HG03575 (cell line): Measurements from ENCODE around the gene SARS2.
"Not testable (repeated sequence)": the region's sequence is repeated elsewhere in the genome, so short reads cannot be mapped to it uniquely, and the experiment has no call there.

Source experiments
- ATAC-seq: cut with Tn5 transposase; IDR thresholded peaks from one replicate; pipeline ENCODE4 v1.9.1; 2021; ENCODE audit not compliant: unreplicated experiment, insufficient number of reproducible peaks, low FRiP score; ENCODE audit errors: extremely low read depth

The SARS2 gene

DNA sequence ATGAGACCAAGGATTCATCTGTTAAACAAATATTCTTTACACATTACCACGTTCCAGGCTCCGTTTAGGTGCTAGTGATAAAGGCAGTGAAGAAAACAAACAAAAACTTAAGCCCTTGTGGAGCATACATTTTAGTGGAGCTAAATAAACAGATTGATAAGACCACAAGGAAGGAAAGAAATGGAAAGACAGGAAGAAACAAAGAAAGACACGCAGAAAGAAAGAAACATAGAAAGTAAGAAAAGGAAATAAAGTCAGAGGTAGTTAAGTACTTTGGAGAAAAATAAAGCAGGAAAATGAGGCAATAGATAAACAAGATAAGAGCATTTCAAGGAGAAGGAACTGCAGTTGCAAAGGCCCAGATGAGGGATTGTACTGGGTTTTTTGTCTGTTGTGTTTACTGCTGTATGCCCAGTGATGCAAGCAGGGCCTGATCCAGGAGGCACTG is 29.8 kb downstream of the SARS2 start:
- ATAC-seq = no peak

GRCh38 chr19:38900202-38900629 is 30.3 kb downstream of the SARS2 start:
- ATAC-seq = no peak

GRCh38 chr19:38899447-38900201 is 30.9 kb downstream of the SARS2 start, which contains the start of the genes NFKBIB and SIRT2:
Gene NFKBIB (plus strand): TSS chr19:38899969. CDS start chr19:38900033, 64 bp downstream.
Gene SIRT2 (minus strand): TSS chr19:38899618. CDS start chr19:38899521, 97 bp downstream.
- ATAC-seq = peak; percentile 75

DNA sequence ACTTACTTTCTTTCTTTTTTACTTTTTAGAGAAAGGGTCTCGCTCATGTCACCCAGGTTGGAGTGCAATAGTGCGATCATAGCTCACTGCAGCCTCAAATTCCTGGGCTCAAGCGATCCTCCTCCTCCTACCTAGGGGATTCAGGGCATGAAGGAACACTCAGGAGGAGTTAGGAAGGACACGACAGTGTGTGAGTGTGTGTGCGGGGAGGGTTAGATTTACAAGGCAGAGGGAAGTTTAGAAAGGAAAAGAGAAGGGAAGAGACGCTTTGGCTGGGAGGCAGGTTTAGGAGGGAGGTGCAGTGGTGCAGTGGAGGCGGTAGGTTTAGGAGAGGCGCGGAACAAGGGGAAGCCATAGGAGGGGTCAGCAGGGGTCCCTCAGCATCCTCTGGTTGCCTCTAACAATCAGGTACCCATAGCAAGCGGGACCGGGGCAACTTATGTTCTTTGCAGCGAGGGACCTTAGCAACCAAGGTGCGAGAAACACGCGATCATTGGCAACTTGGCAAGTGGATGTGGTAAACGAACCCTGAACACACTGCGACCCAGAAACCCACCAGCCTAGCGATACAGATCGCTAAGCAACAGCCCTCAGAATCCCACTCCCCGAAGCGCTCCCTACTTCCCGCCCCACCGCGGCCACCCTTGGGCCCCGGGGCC is 31.6 kb downstream of the SARS2 start:
- ATAC-seq = no peak

DNA sequence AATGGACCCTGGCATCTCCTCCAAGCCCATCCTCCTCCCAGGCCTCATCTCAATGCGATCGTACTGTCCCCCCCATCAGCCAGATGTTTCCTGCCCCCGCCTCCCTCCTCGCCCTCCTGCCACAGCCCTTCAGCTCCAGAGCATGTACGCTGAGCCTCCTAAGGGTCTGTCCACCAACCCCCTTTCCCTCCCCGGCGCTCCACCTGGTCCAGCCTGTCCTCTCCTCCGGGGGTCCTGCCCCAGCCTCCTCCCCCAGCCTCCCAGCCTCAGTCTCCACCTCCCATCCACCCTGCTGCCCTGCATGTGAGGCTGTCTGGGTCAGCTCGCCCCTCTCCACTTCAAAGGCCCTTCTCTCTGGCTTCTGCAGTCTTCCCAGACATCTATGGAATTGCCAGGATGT is 35.6 kb downstream of the SARS2 start:
- no peak for ATAC-seq

DNA sequence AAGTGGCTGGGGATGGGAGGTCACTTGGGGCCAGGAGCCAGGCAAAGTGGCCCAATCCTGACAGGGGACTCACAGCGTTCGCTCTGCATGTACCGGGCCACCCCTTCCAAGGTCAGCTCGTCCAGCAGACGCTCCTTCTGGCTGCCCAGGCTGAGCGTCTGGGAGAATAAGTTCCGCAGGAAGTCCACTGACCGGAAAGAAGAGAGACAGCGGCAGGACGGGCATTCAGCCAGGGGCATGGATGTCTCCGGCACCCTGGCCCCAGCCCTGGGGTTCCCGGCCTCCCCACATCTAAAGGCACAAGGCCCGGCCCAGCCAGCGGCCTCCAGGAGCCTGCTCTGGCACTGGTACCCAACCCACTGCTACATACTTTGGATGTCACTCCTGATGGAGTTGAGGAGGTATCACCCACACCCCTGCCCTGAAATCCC is 37.2 kb downstream of the SARS2 start:
- ATAC-seq = no peak

GRCh38 chr19:38892841-38893240 is 37.7 kb downstream of the SARS2 start:
- ATAC-seq = no peak

DNA sequence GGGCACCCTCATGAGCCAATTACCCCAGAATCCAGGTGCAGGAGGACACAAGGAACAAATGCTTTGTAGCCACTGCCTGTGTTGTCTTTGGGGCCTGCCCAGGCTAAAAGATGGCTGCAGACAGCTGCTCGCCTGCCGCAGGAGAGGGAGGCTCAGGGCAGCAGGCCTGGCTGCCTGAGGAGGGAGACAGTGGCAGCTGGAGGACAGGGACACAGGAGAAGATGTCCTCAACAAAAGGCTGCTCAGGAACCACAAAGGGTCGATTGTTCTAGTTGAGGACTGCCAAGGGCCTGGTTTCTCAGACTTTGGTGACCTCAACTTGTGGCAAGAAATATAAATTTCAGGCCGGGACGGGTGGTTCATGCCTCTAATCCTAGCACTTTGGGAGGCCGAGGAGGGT is 38.8 kb downstream of the SARS2 start:
- ATAC-seq = no peak

DNA sequence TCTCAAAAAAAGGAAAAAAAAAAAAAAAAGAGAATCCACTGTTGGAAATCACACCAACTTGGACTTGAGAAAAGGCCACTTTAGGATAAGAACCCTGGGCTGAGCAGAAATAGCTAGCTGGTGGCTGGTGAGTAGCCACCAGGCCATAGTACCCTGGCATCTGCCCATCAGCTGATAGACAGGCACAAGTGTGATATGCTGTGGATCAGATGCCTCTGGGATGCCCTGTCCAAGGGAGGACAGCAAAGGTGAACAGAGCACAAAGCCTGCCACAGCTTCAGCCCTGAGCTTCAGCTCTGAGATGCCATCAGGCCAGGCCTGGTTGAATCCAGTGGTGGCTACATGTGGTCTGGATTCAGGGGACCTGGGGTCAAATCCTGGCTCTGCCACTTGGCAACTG is 39.9 kb downstream of the SARS2 start:
- no peak for ATAC-seq

DNA sequence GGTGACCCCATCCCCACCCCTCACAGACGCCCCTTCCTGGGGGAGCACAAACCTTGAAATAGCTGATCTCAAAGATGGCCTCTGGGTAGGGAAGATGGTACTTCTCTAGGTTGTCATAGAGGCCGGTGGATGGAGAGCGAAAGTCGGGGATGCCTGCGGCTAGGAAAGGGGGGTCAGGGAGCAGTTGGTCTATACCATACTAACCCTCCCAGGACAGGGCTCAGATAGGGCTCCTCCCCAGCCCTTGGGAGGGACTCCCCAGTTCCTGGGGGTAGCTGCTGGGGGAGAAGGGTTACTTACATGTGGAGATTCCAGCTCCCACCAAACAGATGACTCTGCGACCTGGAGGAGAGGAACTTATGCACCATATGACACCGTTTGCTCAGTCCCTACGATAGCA is 40.8 kb downstream of the SARS2 start:
- ATAC-seq = no peak

DNA sequence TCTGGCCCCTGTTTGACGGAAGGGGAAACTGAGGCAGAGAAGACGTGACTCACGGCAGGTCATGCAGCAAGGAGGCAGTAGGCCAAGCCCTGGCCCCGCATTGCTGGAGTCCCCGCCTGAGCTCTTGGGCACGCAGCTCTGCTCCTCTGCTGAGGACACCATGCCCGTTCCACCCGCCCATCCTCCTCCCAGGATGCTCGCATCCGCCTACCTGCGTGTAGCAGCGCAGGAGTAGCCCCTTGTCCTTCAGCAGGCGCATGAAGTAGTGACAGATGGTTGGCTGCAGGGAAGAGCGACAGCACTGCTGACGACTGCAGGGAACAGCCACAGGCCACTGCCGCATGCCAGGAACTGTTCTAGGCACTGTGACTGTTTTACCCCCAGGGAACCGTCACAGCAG is 41.7 kb downstream of the SARS2 start:
- ATAC-seq = no peak

GRCh38 chr19:38884691-38885090 is 45.9 kb downstream of the SARS2 start:
- not testable (repeated sequence) for ATAC-seq

GRCh38 chr19:38883286-38883685 is 47.3 kb downstream of the SARS2 start:
- no peak for ATAC-seq

GRCh38 chr19:38880882-38881609 is 49.5 kb downstream of the SARS2 start:
- ATAC-seq = no peak

DNA sequence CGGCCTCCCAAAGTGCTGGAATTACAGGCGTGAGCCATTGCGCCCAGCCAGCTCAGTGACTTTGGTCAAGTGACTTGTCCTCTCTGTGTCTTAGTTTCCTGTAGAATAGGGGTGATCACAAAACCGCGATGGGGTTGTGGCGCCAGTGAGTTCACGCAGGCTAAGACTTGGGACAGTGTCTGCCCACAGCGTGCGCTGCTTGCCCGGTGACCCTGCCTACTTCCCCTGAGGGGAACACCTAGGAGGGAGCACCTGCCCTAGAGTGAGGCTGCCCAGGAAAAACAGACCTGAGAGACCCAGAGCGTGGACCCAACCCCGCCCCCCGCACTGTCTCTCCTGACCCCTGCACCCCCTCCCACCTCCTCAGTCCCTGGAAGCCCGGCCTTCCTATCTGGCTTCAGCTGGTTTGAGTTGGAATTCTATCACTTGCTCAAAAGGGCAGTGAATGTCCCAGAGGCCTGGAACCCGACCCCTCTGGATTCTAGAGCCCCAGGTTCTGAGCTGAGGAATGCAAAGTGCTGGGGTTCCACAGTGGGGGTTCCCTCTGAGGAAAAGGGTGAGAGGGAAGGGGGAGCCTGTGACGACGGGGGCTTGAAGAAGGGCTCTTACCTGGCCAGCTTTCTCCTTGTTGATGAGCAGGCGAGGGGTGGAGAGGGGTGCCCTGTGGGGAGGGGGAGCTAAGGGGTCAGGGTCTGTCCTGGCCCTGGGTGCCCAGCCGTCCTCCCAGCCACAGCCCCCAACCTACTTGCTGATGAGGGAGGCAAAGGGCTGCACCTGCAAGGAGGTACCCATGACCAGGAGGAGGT is 50.3 kb downstream of the SARS2 start:
- no peak for ATAC-seq

GRCh38 chr19:38879400-38879751 is 51.2 kb downstream of the SARS2 start:
- ATAC-seq = no peak

GRCh38 chr19:38878575-38879399 is 51.8 kb downstream of the SARS2 start:
- ATAC-seq = no peak
